Esophagus squamous epithelium (tissue), 4 donors: Measurements from ENCODE around the gene RAVER2.

ENCODE experiments used
- CTCF ChIP-seq, 6 experiments: fragments of 450-650 bp in 4 of 6; fragments of 200-600 bp in 2 of 6; sonication (generic) in 2 of 6; IDR thresholded peaks; one replicate each; pipeline ENCODE4 v1.5.1; 2016 to 2019; ENCODE audit warnings: antibody characterized with exemption in 6 of 6, mild to moderate bottlenecking in 4 of 6, moderate library complexity in 4 of 6
- POLR2A ChIP-seq, 4 donors: fragments of 450-650 bp; IDR thresholded peaks; one replicate each; pipeline ENCODE4 v1.6.1; 2017; ENCODE audit warnings: antibody characterized with exemption in 4 of 4, mild to moderate bottlenecking in 4 of 4, moderate library complexity in 3 of 4

GRCh38 chr1:64878931-64879611 lies 134.2 kb downstream of the RAVER2 start:
- TF ChIP-seq CTCF (IDR thresholded peaks at IDR 0.05), result no peak
- TF ChIP-seq POLR2A (IDR thresholded peaks at IDR 0.05), result no peak
